K562 treated with DMSO at 1 percent for 12 hours (cell line): Measurements from ENCODE around the gene SPIN2A. TPM values are rescaled to one million over a fixed set of nuclear protein-coding genes. Genes with fewer than 3 reads are reported as not detected.

ENCODE experiments used
- total RNA-seq: library from RNA; unstranded; fragments of 300-600 nt; gene quantifications from 2 replicates; pipeline ENCODE4 v1.2.3, GENCODE V29; 2022; ENCODE audit not compliant: insufficient read depth

Gene SPIN2A
- not detected in 2 replicates for total RNA-seq

GRCh38 chrX:57137073-57137472 is at the start of gene SPIN2A:
TSS of gene SPIN2A (minus strand) at chrX:57137397. CDS start at chrX:57136597, 800 bp downstream.

GRCh38 chrX:57121162-57121755 is 15.9 kb downstream of the SPIN2A start, which contains the start of gene SPIN2B:
TSS of gene SPIN2B (minus strand) at chrX:57121548.

Other genes with a start within 250 kb of the SPIN2A start
- gene SPIN3, start 141.9 kb downstream of the SPIN2A start, total RNA-seq = 1.6 and 4.7 TPM in 2 replicates
- 7.4 and 10.1 TPM in 2 replicates for gene SPIN2B, start 15.8 kb downstream of the SPIN2A start, total RNA-seq
- 1.4 and 2.1 TPM in 2 replicates for gene FAAH2, start 149.3 kb upstream of the SPIN2A start, total RNA-seq